Stimulated activated naive CD8-positive, alpha-beta T cell treated with anti-CD3 and anti-CD28 coated beads, Interleukin-15, Interleukin-2, amounts not matched to agents 100 U/mL and 50 U/mL, for 24 hours (primary cell): ENCODE results near the gene ADGRL1.
"Not testable (repeated sequence)": the region's sequence is repeated elsewhere in the genome, so short reads cannot be mapped to it uniquely, and the experiment has no call there.

Experiments
- ATAC-seq: fragments of 150-1000 bp; cut with Tn5 transposase; one replicate; pipeline ENCODE4 v1.10.0; 2021
- DNase-seq: peaks from one replicate; pipeline ENCODE4 v3.0.0; 2021

Gene ADGRL1

GRCh38 chr19:14189415-14189814, 16.6 kb downstream of the ADGRL1 start:
- DNase-seq (no peak), ATAC-seq (no peak)

GRCh38 chr19:14188086-14188485, 17.9 kb downstream of the ADGRL1 start:
- ATAC-seq, DNase-seq: not testable (repeated sequence)

GRCh38 chr19:14187561-14187960, 18.4 kb downstream of the ADGRL1 start:
- DNase-seq: no peak
- no peak for ATAC-seq

- ATAC-seq, DNase-seq: not testable (repeated sequence)
Measured at GRCh38 chr19:14186684-14187083, 19.3 kb downstream of the ADGRL1 start.

GRCh38 chr19:14185691-14186090, 20.3 kb downstream of the ADGRL1 start:
- ATAC-seq: not testable (repeated sequence)

GRCh38 chr19:14185158-14185557, 20.8 kb downstream of the ADGRL1 start:
- no peak for DNase-seq
- ATAC-seq: no peak

More at GRCh38 chr19:14185691-14186090, 20.3 kb downstream of the ADGRL1 start:
- not testable (repeated sequence) for DNase-seq

- no peak for DNase-seq
- no peak for ATAC-seq
Measured at GRCh38 chr19:14183741-14184350, 22.1 kb downstream of the ADGRL1 start.

- DNase-seq (no peak), ATAC-seq (no peak)
Measured at GRCh38 chr19:14182476-14182875, 23.5 kb downstream of the ADGRL1 start.

- ATAC-seq (no peak), DNase-seq (no peak)
Measured at GRCh38 chr19:14181906-14182305, 24.1 kb downstream of the ADGRL1 start.

GRCh38 chr19:14181199-14181598, 24.8 kb downstream of the ADGRL1 start:
- ATAC-seq, DNase-seq: not testable (repeated sequence)

GRCh38 chr19:14177496-14178074, 28.4 kb downstream of the ADGRL1 start:
- ATAC-seq: no peak

GRCh38 chr19:14175351-14175792, 30.6 kb downstream of the ADGRL1 start:
- ATAC-seq: no peak
- no peak for DNase-seq

More at GRCh38 chr19:14177496-14178074, 28.4 kb downstream of the ADGRL1 start:
- DNase-seq: no peak

GRCh38 chr19:14174883-14175282, 31.1 kb downstream of the ADGRL1 start:
- ATAC-seq: no peak
- DNase-seq: no peak

GRCh38 chr19:14168993-14169392, 37.0 kb downstream of the ADGRL1 start:
- no peak for DNase-seq
- ATAC-seq: no peak

- no peak for DNase-seq
- no peak for ATAC-seq
Measured at GRCh38 chr19:14168259-14168972, 37.6 kb downstream of the ADGRL1 start.

- no peak for DNase-seq
- ATAC-seq: peak; percentile 7
Measured at GRCh38 chr19:14167576-14168138, 38.3 kb downstream of the ADGRL1 start.

- DNase-seq (no peak), ATAC-seq (peak; percentile 7)
Measured at GRCh38 chr19:14166999-14167575, 38.9 kb downstream of the ADGRL1 start.

- ATAC-seq: no peak
- peak; percentile 36 for DNase-seq
Measured at GRCh38 chr19:14165990-14166830, 39.8 kb downstream of the ADGRL1 start.

- DNase-seq (no peak), ATAC-seq (no peak)
Measured at GRCh38 chr19:14164724-14165493, 41.1 kb downstream of the ADGRL1 start.

- DNase-seq (no peak), ATAC-seq (no peak)
Measured at GRCh38 chr19:14164082-14164481, 41.9 kb downstream of the ADGRL1 start.

- ATAC-seq (no peak), DNase-seq (no peak)
Measured at GRCh38 chr19:14162871-14163297, 43.1 kb downstream of the ADGRL1 start.
